Glomerular endothelial cell (primary cell): ENCODE data around the gene RGL2. TPM values are rescaled to one million over a fixed set of nuclear protein-coding genes. Genes with fewer than 3 reads are reported as not detected.
"Not testable (repeated sequence)": the region's sequence is repeated elsewhere in the genome, so short reads cannot be mapped to it uniquely, and the experiment has no call there.

Experiments
- DNase-seq: peaks from one replicate; pipeline ENCODE4 v3.0.0-alpha.2; 2011; ENCODE audit warnings: low read depth, low spot score; ENCODE audit errors: extremely low read depth
- total RNA-seq: library from RNA; depleted of rRNA; stranded (reverse); fragments of >200 nt; gene quantifications from 2 replicates; pipeline ENCODE4 v1.2.3, GENCODE V29; 2015

The RGL2 gene
- total RNA-seq, 1 donor from 2014 or later, result 65.5 TPM

DNA sequence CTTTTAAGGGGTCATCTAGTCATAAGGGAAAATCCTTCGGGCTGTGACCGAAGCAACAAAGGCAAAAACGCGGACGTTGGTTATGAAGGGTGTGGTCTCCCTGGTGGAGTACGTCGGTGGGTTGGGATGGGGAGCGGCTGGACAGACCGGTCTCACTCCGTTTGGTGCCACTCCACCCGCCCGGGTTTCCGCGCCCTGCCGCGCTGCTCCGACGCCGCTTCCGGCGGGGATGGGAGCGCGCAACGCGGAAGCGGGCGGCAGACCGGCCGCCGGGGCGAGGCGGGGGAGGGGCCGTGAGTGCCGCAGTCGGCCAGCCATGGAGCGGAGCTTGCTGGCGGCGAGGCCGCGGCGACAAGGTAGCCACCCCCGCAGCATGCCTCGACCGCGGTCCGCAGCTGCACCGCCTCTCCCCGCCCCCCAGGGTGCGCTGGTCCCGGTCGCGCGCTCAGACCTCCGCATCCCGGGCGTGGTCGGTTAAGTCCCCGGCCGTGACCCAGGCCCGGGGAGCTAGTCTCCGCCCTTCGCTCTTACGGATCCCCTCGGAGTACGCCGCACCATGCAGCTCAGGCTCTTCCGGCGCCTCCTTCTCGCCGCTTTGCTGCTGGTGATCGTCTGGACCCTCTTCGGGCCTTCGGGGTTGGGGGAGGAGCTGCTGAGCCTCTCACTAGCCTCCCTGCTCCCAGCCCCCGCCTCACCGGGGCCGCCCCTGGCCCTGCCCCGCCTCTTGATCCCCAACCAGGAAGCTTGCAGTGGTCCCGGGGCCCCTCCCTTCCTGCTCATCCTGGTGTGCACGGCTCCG, 21.7 kb downstream of the RGL2 start, which contains the start of gene B3GALT4:
Gene B3GALT4, plus strand, starts transcription at position 260 of the 799 bp plus-strand sequence. Its CDS starts 297 bp downstream, at position 557.
- no peak for DNase-seq

DNA sequence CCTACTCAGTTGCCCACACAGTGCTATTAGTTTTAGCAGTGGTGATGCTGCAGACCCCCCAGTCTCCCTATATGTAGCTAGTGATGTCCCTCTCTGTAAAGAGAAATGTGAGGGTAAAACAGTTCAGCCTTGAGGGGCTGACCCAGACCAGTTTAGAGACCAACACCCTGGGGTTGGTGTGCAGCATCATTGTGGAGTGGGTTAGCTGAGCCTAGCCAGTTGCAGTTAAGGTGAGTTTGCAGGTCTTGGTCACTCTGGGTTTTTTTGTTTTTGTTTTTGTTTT, 22.2 kb downstream of the RGL2 start:
- no peak for DNase-seq

- not testable (repeated sequence) for DNase-seq
These were observed 22.8 kb downstream of the RGL2 start for GRCh38 chr6:33275795-33276580.

- DNase-seq, result no peak
These were observed 24.5 kb downstream of the RGL2 start for GRCh38 chr6:33273924-33274902.

DNA sequence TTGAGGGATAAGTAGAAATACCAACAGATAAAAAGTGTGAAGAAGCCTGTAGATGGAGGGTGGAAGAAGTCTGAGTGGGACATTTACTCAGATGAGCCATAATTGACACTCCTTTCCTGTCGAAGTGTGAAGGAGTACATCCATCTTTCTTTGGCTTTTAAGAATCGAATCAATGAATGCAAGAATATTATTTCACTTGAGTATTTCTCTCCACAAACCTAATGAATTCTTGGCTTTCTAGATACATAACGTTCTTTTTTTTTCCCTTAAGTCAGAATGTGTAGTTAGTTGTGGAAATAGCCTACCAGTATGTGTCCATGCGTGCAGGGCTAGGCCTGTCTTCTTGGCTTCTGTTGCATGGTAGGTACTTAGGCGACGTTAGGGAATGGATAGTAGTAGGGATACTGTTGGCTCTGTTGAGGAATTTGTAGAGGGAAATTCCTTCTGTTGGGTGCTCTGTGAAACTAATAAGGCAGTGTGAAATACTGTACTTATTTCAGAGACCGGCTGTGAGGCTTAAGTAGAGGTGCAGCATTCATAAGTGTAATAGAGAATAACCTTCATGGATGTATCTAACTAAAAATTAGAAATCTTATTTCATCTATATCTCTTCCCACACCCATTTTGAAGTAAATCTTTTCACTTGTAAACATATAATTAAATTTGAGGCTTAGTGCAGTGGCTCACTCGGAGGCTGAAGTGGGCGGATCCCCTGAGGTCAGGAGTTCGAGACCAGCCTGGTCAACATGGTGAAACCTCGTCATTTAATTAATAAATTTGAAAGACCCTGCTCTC, 25.4 kb downstream of the RGL2 start:
- no peak for DNase-seq

DNA sequence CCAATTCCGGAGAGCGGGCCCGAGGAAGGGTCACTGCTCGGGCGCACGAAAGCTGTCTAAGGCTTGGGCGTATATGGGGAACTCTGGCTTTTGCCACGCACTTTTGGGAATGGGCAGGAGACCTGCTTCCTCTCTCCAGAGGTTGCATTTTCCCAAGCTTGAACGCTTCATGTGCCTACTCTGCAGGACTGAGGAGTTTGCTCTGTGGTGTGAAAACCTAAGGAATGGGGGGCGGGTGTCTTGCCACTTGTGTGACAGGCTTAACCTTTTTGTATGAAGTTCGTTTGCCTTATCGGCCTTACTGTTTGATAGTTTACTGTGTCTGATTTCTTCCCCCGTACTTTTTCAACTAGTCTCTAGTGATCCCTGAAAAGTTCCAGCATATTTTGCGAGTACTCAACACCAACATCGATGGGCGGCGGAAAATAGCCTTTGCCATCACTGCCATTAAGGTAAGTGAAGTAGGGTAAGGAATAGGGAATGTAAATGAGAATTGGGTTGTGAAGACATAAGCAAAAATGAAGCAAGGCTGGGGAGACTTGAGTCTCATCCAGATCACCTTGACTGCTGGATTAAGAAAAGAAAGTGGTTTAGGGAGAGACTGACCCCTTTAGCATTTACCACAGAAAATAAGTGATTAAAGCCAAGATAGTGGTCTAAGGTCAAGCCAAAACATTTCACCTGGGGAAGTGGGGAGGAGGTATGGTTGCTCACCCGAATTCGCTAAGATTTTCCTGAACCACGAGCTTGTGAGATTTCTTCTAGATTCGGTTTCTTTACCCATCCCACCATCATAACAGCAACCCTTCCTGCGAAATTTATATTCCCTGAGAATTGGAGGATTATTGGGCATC, 26.2 kb downstream of the RGL2 start:
- no peak for DNase-seq

DNA sequence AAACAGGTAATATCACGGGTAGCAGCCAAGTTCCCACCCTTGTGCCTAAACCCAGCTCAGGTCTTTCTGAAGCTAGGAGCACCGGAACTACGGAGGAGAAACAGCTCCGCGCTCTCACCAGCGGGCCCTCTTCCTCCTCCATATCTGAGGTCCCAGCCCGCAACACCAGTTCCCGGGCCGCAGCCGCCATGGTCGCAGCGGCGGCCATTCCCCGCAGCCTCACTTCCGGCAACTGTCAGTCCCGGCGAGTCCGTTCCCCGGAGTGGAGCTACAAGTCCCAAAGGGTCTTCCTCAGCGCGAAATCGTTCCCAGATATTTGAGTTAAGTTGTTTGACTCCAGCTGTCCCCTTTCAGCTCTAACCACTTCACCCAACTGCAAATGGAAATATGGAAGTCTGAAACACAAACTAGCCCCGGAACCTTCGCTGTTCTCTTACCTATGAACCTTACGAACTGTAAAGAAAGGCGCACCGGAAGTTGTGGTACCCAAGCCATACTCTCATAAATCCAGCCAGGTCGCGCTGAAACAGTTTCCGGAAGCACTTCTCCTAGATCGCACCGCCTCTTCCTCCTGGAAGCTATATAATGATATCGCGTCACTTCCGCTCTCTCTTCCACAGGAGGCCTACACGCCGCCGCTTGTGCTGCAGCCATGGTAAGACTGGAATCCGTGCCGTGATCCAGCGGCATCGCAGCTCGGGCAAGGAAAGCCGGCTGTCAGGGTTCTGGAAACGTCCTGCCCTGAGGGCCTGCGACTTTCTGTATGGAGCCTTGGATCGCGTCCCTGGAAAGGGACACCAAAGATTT, 27.1 kb downstream of the RGL2 start, which contains the start of the genes RPS18 and VPS52:
Gene RPS18, plus strand, starts transcription at position 608 of the 807 bp plus-strand sequence. Its CDS starts 45 bp downstream, at position 653.
Gene VPS52, minus strand, starts transcription at position 409 of the 807 bp plus-strand sequence. Its CDS starts 201 bp downstream, at position 208.
- peak; percentile 99 for DNase-seq

DNA sequence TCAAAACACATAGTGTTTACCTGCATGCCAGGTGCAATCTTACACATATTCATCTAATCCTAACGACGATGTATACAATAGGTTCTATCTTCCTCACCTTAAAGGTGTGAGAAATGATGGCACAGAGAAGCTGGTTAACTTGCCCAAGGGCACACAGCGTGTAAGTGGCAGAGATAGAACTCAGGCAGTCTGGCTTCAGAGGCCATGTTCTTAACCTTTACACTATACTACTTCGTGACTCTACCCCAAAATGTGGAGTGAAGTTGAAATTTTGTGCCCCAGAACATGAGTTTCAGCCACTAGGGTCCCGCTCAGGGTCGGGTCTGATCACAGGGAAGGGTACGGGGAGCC, 27.6 kb downstream of the RGL2 start:
- DNase-seq, result no peak

DNA sequence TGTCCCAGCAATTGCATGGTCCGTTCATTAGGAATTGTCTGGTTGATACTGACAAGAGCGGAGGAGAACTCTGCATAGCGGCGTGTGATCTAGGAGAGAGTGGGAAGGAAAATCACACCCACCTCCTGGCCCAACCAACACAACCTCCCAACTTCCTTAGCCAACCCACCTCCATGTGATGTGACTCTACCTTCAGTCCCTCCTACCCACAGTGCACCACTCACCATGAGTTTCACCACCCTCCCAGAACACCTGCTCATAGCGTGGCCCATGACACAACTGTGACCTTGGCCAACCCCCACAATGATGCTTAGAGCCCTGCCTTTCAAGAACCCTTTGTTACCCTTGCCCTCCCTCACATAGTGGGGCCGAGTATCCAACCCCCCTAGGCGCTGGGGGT, 34.7 kb downstream of the RGL2 start:
- DNase-seq, result no peak

DNA sequence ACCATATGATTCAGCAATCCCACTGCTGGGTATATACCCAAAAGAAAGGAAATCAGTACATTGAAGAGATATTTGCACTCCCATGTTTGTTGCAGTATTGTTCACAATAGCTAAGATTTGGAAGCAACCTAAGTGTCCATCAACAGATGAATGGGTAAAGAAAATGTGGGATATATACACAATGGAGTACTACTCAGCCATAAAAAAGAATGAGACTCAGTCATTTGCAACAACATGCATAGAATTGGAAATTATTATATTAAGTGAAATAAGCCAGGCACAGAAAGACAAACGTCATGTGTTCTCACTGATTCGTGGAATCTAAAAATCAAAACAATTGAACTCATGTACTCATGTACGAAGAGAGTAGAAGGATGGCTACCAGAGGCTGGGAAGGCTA, 36.3 kb downstream of the RGL2 start:
- DNase-seq, result not testable (repeated sequence)

DNA sequence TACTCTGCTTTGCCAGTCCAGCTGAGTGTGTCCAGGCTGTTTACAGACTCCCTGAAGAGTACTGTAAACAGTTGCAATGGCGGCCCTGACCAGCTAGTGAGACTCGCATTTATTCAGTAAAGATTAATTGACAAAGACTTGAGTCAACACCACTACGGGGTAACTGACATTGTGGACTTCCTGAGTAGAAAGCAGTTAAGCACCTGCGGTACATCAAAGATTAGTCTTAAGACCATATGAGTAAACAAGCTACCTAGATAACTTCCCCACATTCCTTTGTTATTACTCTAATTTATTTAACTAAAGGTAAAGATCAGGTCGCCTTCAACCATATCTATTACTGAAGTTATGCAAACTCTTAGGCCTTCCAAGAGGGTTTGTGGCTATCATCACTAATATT, 39.7 kb downstream of the RGL2 start:
- no peak for DNase-seq

- DNase-seq, result no peak
These were observed 44.2 kb downstream of the RGL2 start for GRCh38 chr6:33254591-33254990.

GRCh38 chr6:33252759-33253158, 46.0 kb downstream of the RGL2 start:
- DNase-seq, result no peak

GRCh38 chr6:33251395-33252012, 47.2 kb downstream of the RGL2 start:
- DNase-seq, result no peak

DNA sequence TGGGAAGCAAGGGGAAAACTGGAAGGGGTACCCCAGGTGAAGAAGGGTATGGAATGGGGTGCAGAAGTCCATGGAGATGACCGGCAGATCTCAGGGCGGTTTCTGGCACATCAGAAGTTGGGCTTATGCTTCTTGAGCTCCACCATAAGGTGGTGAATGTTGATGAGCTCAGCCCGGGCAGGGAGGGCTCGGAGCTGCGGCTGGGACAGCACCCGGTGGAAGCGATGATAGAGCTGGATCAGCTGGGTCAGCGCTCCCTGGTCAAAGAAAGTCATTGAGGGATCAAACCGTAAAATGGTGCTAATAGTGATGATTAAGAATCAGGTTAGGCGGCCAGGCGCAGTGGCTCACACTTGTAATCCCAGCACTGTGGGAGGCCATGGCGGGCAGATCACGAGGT, 48.0 kb downstream of the RGL2 start:
- no peak for DNase-seq

- DNase-seq, result no peak
These were observed 48.8 kb downstream of the RGL2 start for GRCh38 chr6:33249732-33250630.
